Measurements from ENCODE around the gene GNG3. TPM values are rescaled to one million over a fixed set of nuclear protein-coding genes. Genes with fewer than 3 reads are reported as not detected.

The GNG3 gene
- total and polyA plus RNA-seq, 2 of the 8 experiments (the other 6 are each of a cell fraction or from before 2014, with no cell fraction given), result 4.9 to 12.1 TPM

DNA sequence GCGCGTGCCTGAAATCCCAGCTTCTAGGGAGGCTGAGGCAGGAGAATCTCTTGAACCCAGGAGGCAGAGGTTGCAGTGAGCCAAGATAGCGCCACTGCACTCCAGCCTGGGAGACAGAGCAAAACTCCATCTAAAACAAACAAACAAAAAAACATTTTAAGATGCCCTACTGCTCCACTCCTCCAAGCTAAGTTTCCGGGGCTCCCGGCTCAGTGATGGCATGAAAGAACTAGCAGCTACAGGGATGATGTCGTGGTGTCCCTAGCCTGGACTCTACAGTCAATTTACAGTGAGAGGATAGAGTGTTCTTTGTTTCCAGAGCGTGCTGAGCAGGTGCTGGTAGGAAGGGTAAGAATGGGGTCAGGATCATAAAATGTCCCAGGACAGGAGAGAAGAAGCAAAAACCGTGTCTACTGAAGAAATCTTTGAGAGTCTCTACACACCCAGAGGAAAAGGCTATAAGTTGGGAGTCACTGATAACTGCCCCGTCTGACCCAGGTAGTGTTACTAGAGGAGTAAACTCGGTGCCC lies 47.7 kb downstream of the GNG3 start (continued):
- TF ChIP-seq TCF12 (IDR thresholded peaks at IDR 0.05; ENCODE audit: low read depth, low read length), result no peak
- TF ChIP-seq FOSL1 (IDR thresholded peaks at IDR 0.05; ENCODE audit: insufficient read depth, low read depth, low read length), result no peak
- no peak for TF ChIP-seq SP4 (IDR thresholded peaks at IDR 0.05; ENCODE audit: low read length)
